ENCODE data around the gene SMOC2. TPM values are rescaled to one million over a fixed set of nuclear protein-coding genes. Genes with fewer than 3 reads are reported as not detected.
A peak's percentile ranks its signal among the peaks of the same experiment; 100 is the strongest.

Gene SMOC2
- total RNA-seq (2012; rRNA removed) (not detected in 2 replicates), polyA plus RNA-seq (2012; rRNA removed) (not detected in 2 replicates), Bru-seq, nascent RNA (percentile 3 among the genes with signal in this experiment), BruChase-seq, experiment 1, labeled RNA remaining after a 6-hour chase (percentile 6 among the genes with signal in this experiment), BruChase-seq, experiment 2, labeled RNA remaining after a 2-hour chase (percentile 5 among the genes with signal in this experiment)
- not detected in 2 replicates for polyA plus RNA-seq (2012; cell fraction: cytosol; rRNA removed)
- not detected in 2 replicates for polyA plus RNA-seq (2012; cell fraction: nucleus; rRNA removed; ENCODE audit: low replicate concordance)
- long read RNA-seq = 0 reads

GRCh38 chr6:168440520-168441433 is at the start of gene SMOC2:
Gene SMOC2 (plus strand): TSS chr6:168441184. CDS start chr6:168441371, 187 bp downstream.
- Histone ChIP-seq H3K4ac (ENCODE audit: low read depth, low read length) (no peak within 1 kb of the TSS), H2BK20ac (ENCODE audit: low read depth, low read length) (no peak within 1 kb of the TSS), H3K4me2 (ENCODE audit: low read depth, low read length) (no peak within 1 kb of the TSS), H4K20me1 (ENCODE audit: insufficient read depth, low read length) (no peaks in the 10 kb centered on the region), H3K4me3 (ENCODE audit: insufficient read depth, low read depth, low read length) (no peak within 1 kb of the TSS), H3K79me1 (ENCODE audit: low read depth in 1 of 2, low read length in 2 of 2) (no peaks in the 10 kb centered on the region), H3K18ac (ENCODE audit: low read depth, low read length) (no peak within 1 kb of the TSS), H3K23ac (ENCODE audit: low read depth, low read length) (no peak within 1 kb of the TSS), H3K9me1 (ENCODE audit: insufficient read depth, low read length) (no peaks in the 10 kb centered on the region), H2AK9ac (replicated peaks; ENCODE audit: low read depth, low read length, poor library complexity) (no peak within 1 kb of the TSS), H4K5ac (ENCODE audit: low read depth, low read length) (no peak within 1 kb of the TSS), H2AK5ac (ENCODE audit: low read depth, low read length) (no peak within 1 kb of the TSS), H3K9ac (ENCODE audit: low read depth, low read length) (no peak within 1 kb of the TSS), H2AFZ (replicated peaks; ENCODE audit: low read length, poor library complexity) (no peak within 1 kb of the TSS), H3K9me3 (ENCODE audit: control insufficient read depth, insufficient read depth, low read length) (peaks cover 12% of the 10 kb centered on the region), H3K27ac (ENCODE audit: insufficient read depth, low read length) (no peak within 1 kb of the TSS), H2BK5ac (ENCODE audit: low read depth, low read length, poor library complexity, severe bottlenecking) (no peak within 1 kb of the TSS), H2BK15ac (ENCODE audit: low read depth, low read length) (no peak within 1 kb of the TSS), H4K91ac (ENCODE audit: insufficient read depth, low read depth, low read length) (no peak within 1 kb of the TSS), H3K14ac (replicated peaks; ENCODE audit: low read depth, low read length) (no peak within 1 kb of the TSS), H2BK120ac (ENCODE audit: low read depth, low read length) (no peak within 1 kb of the TSS), H3K36me3 (ENCODE audit: control insufficient read depth, insufficient read depth, low read length) (no peaks in the 10 kb centered on the region), H4K8ac (ENCODE audit: low read depth in 2 of 2, low read length in 2 of 2) (no peak within 1 kb of the TSS), H3K56ac (ENCODE audit: extremely low read depth, insufficient read depth, low read length) (no peak within 1 kb of the TSS), H3K27me3 (ENCODE audit: control insufficient read depth, insufficient read depth, low read length) (no peaks in the 10 kb centered on the region), H3K4me1 (ENCODE audit: control insufficient read depth, insufficient read depth, low read length) (no peaks in the 10 kb centered on the region)
- POLR2A ChIA-PET (ENCODE audit: unreplicated experiment) = no interaction called here
- intact Hi-C loops (cut with micrococcal nuclease) (no loop called here), dilution Hi-C loops (cut with HindIII; ENCODE audit: low sequenced_read_pairs, unreplicated experiment) (no loop called here), in situ Hi-C loops (cut with MboI; ENCODE audit: low sequenced_read_pairs) (no loop called here)
- 1% methylated on average over 27 of the region's 81 CpGs; no CpG with 5 or more reads in 1 of the 2 experiments for WGBS, 2 experiments (ENCODE audit: extremely low coverage in 2 of 2, insufficient read length in 1 of 2)
- CTCF ChIA-PET = no interaction called here
- ATAC-seq (ENCODE audit: low read depth) (no peak), DNase-seq (no peak)
- BruUV-seq (replicated peaks) = no TSS peak
- TF ChIP-seq MAZ (IDR thresholded peaks at IDR 0.05; ENCODE audit: borderline replicate concordance, low read depth, low read length) (no peak), BHLHE40 (IDR thresholded peaks at IDR 0.05; ENCODE audit: low read depth, low read length) (no peak), RAD21 (IDR thresholded peaks at IDR 0.05; ENCODE audit: low read length) (no peak), USF2 (IDR thresholded peaks at IDR 0.05; ENCODE audit: low read depth, low read length) (no peak)

All from IMR-90 (cell line).